Epithelial cell of esophagus (primary cell): ENCODE data around the gene IRF2.
A peak's percentile ranks its signal among the peaks of the same experiment; 100 is the strongest.

Source experiments
- DNase-seq: peaks from one replicate; pipeline ENCODE4 v3.0.0; 2010; ENCODE audit warnings: low read depth
- H3K4me3 ChIP-seq: 2 replicates; pipeline ENCODE4 v1.5.1; 2011; ENCODE audit warnings: mild to moderate bottlenecking, low read length, control low read depth
- TF ChIP-seq, protein P1 (sequence below): IDR thresholded peaks from 2 replicates; pipeline ENCODE4 v1.5.1; 2011; ENCODE audit warnings: low read depth, mild to moderate bottlenecking, low read length, control low read depth, inconsistent platforms; ENCODE audit not compliant: insufficient read depth; ENCODE audit errors: missing control alignments

Gene IRF2

DNA sequence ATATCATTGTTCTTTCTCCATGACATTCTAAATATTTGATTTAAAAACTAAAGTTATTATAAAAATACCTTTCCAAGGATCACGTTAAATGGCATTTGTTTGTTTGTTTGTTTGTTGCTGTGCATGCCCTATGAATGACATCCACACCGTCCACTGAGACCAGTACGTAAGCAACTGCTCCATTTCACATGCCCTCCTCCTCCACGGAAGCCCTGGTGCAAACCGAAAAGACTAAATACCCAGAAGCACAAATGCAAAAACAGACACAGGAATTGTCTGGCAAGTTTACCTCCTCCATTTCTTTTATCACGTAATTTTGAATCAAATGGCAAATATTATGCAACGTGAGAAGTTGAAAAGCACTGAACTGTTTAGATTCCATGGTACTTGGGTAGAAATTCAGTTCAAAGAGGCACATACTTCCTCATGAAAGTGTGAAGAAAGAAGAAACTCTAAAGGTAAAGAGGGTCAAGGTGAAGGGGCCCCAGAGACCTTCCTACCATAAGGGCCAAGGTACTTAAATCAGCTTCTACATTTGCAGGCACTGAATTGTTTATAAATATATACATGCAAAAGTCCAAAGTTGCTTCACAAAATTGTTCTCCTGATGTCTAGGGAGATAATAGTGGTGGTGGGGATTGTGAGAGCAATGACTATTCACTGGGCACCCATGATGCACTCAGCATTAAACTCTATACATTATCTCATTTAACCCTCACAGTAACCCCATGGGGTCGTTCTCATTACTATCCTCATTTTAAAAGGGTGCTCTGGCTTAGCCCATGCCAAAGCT is 23.4 kb downstream of the IRF2 start:
- H3K4me3 ChIP-seq = no peak overlapping the region
- DNase-seq = no peak
- TF ChIP-seq, protein P1, sequence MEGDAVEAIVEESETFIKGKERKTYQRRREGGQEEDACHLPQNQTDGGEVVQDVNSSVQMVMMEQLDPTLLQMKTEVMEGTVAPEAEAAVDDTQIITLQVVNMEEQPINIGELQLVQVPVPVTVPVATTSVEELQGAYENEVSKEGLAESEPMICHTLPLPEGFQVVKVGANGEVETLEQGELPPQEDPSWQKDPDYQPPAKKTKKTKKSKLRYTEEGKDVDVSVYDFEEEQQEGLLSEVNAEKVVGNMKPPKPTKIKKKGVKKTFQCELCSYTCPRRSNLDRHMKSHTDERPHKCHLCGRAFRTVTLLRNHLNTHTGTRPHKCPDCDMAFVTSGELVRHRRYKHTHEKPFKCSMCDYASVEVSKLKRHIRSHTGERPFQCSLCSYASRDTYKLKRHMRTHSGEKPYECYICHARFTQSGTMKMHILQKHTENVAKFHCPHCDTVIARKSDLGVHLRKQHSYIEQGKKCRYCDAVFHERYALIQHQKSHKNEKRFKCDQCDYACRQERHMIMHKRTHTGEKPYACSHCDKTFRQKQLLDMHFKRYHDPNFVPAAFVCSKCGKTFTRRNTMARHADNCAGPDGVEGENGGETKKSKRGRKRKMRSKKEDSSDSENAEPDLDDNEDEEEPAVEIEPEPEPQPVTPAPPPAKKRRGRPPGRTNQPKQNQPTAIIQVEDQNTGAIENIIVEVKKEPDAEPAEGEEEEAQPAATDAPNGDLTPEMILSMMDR = no peak

DNA sequence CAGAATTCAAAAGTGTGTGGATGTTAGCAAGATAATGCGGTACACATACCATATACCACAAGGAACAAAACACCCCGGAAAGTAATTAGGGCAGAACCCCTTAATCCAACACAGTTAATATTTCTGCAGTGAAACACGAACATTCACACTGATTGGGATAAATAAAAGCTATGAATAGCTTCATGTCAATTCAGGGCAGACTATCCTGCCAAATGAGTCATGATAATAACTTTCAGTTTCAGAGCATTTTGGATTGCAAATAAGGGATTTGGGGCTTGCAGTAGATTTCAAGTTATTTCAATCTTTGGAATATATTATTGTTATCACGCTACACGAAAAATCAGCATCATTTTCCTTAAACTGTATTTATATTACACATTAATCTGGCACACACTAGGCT is 24.3 kb downstream of the IRF2 start:
- TF ChIP-seq, protein P1 = no peak
- DNase-seq = peak; percentile 41
- no peak overlapping the region for H3K4me3 ChIP-seq

DNA sequence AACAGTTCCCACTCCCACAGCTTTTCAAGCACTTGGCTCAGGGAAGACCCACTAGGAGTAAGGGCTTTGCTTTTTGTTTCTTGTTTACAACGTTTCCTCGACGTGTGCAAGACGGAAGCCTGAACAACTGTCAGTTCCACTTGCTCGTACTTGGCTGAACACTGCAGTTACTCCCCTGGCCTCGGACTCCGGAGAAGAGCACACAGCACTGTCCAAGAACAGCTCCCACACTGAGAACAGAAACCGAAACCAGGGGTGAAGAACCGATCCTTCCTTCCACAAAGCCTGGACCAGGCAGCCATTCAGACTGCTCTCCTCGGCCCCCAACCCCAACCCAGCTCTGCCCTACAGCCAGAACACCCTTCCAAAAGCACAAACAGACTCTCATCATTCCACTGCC is 25.5 kb downstream of the IRF2 start:
- DNase-seq = no peak
- TF ChIP-seq, protein P1 = no peak
- no peak overlapping the region for H3K4me3 ChIP-seq

DNA sequence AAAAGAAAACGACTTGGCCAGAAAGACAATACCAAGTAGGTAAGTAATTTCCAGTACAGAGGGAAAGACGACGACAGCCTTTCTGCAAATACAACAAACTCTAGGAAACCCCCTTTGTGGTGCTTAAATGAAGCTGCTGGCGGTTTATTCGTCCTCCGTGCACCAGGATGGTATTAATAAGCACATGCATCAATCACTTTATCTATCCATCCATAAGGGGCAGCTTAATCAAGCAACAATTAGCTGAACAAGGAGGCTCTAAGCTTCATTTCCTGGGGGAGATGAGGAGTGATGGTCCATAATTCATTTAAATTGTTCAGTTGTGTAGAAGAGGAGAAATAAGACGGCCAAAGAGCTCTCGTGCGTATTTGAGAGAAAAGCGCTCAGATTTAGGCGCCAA is 26.2 kb downstream of the IRF2 start:
- TF ChIP-seq, protein P1 = no peak
- H3K4me3 ChIP-seq = no peak overlapping the region
- DNase-seq = no peak

DNA sequence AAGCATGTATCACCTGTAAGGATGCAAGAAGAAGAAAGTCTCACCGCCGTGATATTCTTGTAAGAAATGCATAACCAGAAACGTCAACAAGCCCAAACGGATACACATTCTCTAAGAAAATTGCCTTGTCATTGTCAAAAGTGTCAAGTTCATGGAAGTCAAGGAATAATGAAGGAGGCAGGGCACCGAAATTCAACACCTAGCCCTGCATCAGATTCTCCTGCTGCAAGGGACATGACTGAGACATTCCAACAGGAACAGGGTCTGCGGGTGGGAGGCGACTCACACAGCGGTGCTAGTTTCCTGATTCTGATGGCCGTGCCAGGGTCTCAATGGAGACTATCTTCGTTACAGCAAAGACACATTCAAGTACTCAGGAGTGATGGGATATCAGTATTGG is 26.7 kb downstream of the IRF2 start:
- DNase-seq = peak; percentile 14
- TF ChIP-seq, protein P1 = no peak
- H3K4me3 ChIP-seq = no peak overlapping the region

DNA sequence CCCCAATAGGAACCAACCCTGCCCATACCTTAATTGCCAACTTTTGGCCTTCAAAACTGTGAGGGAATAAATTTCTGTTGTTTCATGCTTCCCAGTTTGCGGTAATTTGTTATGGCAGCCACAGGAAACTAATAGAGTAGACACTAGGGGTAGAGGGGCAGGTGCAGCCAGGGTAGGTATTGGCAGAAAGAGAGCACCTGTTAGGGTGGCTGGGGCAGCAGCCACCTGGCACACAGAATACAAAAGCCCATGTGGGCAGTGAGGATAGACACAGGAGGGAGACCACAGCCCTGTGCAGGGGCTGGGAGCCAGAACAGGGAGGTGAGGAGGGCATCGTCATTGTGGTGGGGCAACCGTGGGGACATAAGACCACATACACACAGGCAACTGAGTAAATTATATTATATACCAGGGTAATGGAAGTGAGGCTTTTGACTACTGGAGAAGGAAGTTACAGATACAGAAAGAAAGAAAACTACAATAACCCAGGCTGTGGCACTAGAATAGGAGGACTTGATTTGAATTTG is 28.2 kb downstream of the IRF2 start:
- no peak for DNase-seq
- no peak overlapping the region for H3K4me3 ChIP-seq
- TF ChIP-seq, protein P1 = no peak

DNA sequence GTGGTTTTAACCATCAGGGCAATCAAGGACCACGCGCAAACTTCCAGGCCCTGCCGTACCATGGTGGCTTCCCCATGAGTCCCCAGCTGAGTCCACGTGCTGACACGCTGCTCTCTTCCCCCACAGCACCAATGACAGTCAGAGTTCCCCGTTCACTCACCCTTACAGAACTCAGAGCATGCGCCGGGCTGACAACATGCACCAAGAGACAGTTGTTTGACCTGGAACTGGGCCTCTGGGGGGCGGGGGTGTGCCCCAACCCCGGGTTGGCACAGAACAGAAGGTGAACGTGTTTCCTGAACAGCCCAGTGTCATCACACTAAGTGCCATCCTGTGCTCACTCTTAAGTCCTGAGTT is 29.4 kb downstream of the IRF2 start:
- DNase-seq = no peak
- TF ChIP-seq, protein P1 = no peak
- H3K4me3 ChIP-seq = no peak overlapping the region
